ENCODE results near the gene POLD3.

DNA sequence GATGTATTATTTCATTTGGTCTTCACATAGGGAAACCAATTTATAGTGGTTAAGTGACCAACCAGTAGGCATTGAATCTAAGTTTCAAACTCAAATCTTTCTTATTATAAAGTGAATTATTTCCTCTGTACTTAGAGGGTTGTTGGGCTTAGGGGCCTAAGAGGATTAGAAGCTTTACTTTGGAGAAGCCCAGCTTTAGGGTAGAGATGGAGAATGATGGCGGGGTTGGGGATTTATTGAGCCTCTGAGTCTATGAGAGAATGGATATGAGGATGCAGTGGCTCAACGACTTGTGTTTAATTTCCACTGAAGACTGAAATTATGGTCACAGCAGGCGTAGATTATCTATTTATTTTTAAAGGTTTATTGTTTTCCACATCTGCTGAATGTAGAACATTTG, 83.4 kb downstream of the POLD3 start:
- TF ChIP-seq, protein P1, sequence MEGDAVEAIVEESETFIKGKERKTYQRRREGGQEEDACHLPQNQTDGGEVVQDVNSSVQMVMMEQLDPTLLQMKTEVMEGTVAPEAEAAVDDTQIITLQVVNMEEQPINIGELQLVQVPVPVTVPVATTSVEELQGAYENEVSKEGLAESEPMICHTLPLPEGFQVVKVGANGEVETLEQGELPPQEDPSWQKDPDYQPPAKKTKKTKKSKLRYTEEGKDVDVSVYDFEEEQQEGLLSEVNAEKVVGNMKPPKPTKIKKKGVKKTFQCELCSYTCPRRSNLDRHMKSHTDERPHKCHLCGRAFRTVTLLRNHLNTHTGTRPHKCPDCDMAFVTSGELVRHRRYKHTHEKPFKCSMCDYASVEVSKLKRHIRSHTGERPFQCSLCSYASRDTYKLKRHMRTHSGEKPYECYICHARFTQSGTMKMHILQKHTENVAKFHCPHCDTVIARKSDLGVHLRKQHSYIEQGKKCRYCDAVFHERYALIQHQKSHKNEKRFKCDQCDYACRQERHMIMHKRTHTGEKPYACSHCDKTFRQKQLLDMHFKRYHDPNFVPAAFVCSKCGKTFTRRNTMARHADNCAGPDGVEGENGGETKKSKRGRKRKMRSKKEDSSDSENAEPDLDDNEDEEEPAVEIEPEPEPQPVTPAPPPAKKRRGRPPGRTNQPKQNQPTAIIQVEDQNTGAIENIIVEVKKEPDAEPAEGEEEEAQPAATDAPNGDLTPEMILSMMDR (IDR thresholded peaks at IDR 0.05) = no peak
- TF ChIP-seq POLR2A (IDR thresholded peaks at IDR 0.05) = no peak

All from thyroid gland (tissue), 4 donors.